Measurements from ENCODE around the gene AKT3.
"Not testable (repeated sequence)": the region's sequence is repeated elsewhere in the genome, so short reads cannot be mapped to it uniquely, and the experiment has no call there.

AKT3 gene

GRCh38 chr1:243663651-243664050, 186.4 kb downstream of the AKT3 start:
- H3K27me3 ChIP-seq (ENCODE audit: insufficient read depth, low read length, poor library complexity, severe bottlenecking), result no peaks in the 10 kb centered on the region
- no peaks in the 10 kb centered on the region for H3K79me2 ChIP-seq (ENCODE audit: insufficient read depth, low read length)
- no peaks in the 10 kb centered on the region for H3F3A ChIP-seq (ENCODE audit: low read depth)
- no peaks in the 10 kb centered on the region for H4K20me1 ChIP-seq (ENCODE audit: insufficient read depth, low read length, poor library complexity, severe bottlenecking)
- no peak overlapping the region for H3K4me3 ChIP-seq (ENCODE audit: low read length, poor library complexity, severe bottlenecking)
- no peaks in the 10 kb centered on the region for H3K4me1 ChIP-seq (ENCODE audit: insufficient read depth, low read length, poor library complexity, severe bottlenecking)
- no peak overlapping the region for H3K4me2 ChIP-seq (ENCODE audit: low read depth, low read length, poor library complexity, severe bottlenecking)
- H3K36me3 ChIP-seq (ENCODE audit: insufficient read depth, low read length), result no peaks in the 10 kb centered on the region
- no peaks in the 10 kb centered on the region for H3K9me3 ChIP-seq (ENCODE audit: insufficient read depth, low read depth, low read length)
- TF ChIP-seq EZH2phosphoT487 (IDR thresholded peaks at IDR 0.05; ENCODE audit: borderline replicate concordance) (no peak), CTCF (conservative IDR thresholded peaks at IDR 0.05; ENCODE audit: low read length) (no peak)
- H2AFZ ChIP-seq (ENCODE audit: low read length), result no peak overlapping the region
- H3K9ac ChIP-seq (ENCODE audit: low read depth, low read length, poor library complexity, severe bottlenecking), result no peak overlapping the region
- H3K9me2 ChIP-seq (replicated peaks; ENCODE audit: low read depth, low read length), result no peaks in the 10 kb centered on the region

- not testable (repeated sequence) for H3K9ac ChIP-seq (ENCODE audit: low read depth, low read length, poor library complexity, severe bottlenecking); H3K27me3 ChIP-seq (ENCODE audit: insufficient read depth, low read length, poor library complexity, severe bottlenecking); H3K9me3 ChIP-seq (ENCODE audit: insufficient read depth, low read depth, low read length); H3K4me2 ChIP-seq (ENCODE audit: low read depth, low read length, poor library complexity, severe bottlenecking); H3K9me2 ChIP-seq (replicated peaks; ENCODE audit: low read depth, low read length); H3K4me1 ChIP-seq (ENCODE audit: insufficient read depth, low read length, poor library complexity, severe bottlenecking); H3F3A ChIP-seq (ENCODE audit: low read depth); H2AFZ ChIP-seq (ENCODE audit: low read length); H3K4me3 ChIP-seq (ENCODE audit: low read length, poor library complexity, severe bottlenecking); H4K20me1 ChIP-seq (ENCODE audit: insufficient read depth, low read length, poor library complexity, severe bottlenecking); H3K79me2 ChIP-seq (ENCODE audit: insufficient read depth, low read length); H3K36me3 ChIP-seq (ENCODE audit: insufficient read depth, low read length)
These were observed 187.9 kb downstream of the AKT3 start for GRCh38 chr1:243662169-243662568.

GRCh38 chr1:243658594-243659105, 191.4 kb downstream of the AKT3 start:
- Histone ChIP-seq H3K4me3 (ENCODE audit: low read length, poor library complexity, severe bottlenecking) (no peak overlapping the region), H3K4me2 (ENCODE audit: low read depth, low read length, poor library complexity, severe bottlenecking) (no peak overlapping the region), H3K9me3 (ENCODE audit: insufficient read depth, low read depth, low read length) (no peaks in the 10 kb centered on the region), H3K4me1 (ENCODE audit: insufficient read depth, low read length, poor library complexity, severe bottlenecking) (no peaks in the 10 kb centered on the region), H4K20me1 (ENCODE audit: insufficient read depth, low read length, poor library complexity, severe bottlenecking) (no peaks in the 10 kb centered on the region), H3K27me3 (ENCODE audit: insufficient read depth, low read length, poor library complexity, severe bottlenecking) (no peaks in the 10 kb centered on the region), H3K9me2 (replicated peaks; ENCODE audit: low read depth, low read length) (no peaks in the 10 kb centered on the region), H3K79me2 (ENCODE audit: insufficient read depth, low read length) (no peaks in the 10 kb centered on the region), H3F3A (ENCODE audit: low read depth) (no peaks in the 10 kb centered on the region), H2AFZ (ENCODE audit: low read length) (no peak overlapping the region), H3K36me3 (ENCODE audit: insufficient read depth, low read length) (no peaks in the 10 kb centered on the region), H3K9ac (ENCODE audit: low read depth, low read length, poor library complexity, severe bottlenecking) (no peak overlapping the region)
- no peak for TF ChIP-seq CTCF (conservative IDR thresholded peaks at IDR 0.05; ENCODE audit: low read length)
- TF ChIP-seq EZH2phosphoT487 (IDR thresholded peaks at IDR 0.05; ENCODE audit: borderline replicate concordance), result no peak

GRCh38 chr1:243657793-243658192, 192.2 kb downstream of the AKT3 start:
- Histone ChIP-seq H3K9ac (ENCODE audit: low read depth, low read length, poor library complexity, severe bottlenecking) (no peak overlapping the region), H3K9me3 (ENCODE audit: insufficient read depth, low read depth, low read length) (no peaks in the 10 kb centered on the region), H3K9me2 (replicated peaks; ENCODE audit: low read depth, low read length) (no peaks in the 10 kb centered on the region), H3K4me3 (ENCODE audit: low read length, poor library complexity, severe bottlenecking) (no peak overlapping the region), H3K27me3 (ENCODE audit: insufficient read depth, low read length, poor library complexity, severe bottlenecking) (no peaks in the 10 kb centered on the region), H3F3A (ENCODE audit: low read depth) (no peaks in the 10 kb centered on the region), H4K20me1 (ENCODE audit: insufficient read depth, low read length, poor library complexity, severe bottlenecking) (no peaks in the 10 kb centered on the region), H3K4me1 (ENCODE audit: insufficient read depth, low read length, poor library complexity, severe bottlenecking) (no peaks in the 10 kb centered on the region), H3K36me3 (ENCODE audit: insufficient read depth, low read length) (no peaks in the 10 kb centered on the region), H3K4me2 (ENCODE audit: low read depth, low read length, poor library complexity, severe bottlenecking) (no peak overlapping the region), H2AFZ (ENCODE audit: low read length) (no peak overlapping the region), H3K79me2 (ENCODE audit: insufficient read depth, low read length) (no peaks in the 10 kb centered on the region)
- no peak for TF ChIP-seq EZH2phosphoT487 (IDR thresholded peaks at IDR 0.05; ENCODE audit: borderline replicate concordance)

- not testable (repeated sequence) for H3K79me2 ChIP-seq (ENCODE audit: insufficient read depth, low read length); H3K27me3 ChIP-seq (ENCODE audit: insufficient read depth, low read length, poor library complexity, severe bottlenecking); H3K4me2 ChIP-seq (ENCODE audit: low read depth, low read length, poor library complexity, severe bottlenecking); H3K4me3 ChIP-seq (ENCODE audit: low read length, poor library complexity, severe bottlenecking); H2AFZ ChIP-seq (ENCODE audit: low read length); H3F3A ChIP-seq (ENCODE audit: low read depth); H3K36me3 ChIP-seq (ENCODE audit: insufficient read depth, low read length); H3K9ac ChIP-seq (ENCODE audit: low read depth, low read length, poor library complexity, severe bottlenecking); H3K9me3 ChIP-seq (ENCODE audit: insufficient read depth, low read depth, low read length); H3K4me1 ChIP-seq (ENCODE audit: insufficient read depth, low read length, poor library complexity, severe bottlenecking); H4K20me1 ChIP-seq (ENCODE audit: insufficient read depth, low read length, poor library complexity, severe bottlenecking); H3K9me2 ChIP-seq (replicated peaks; ENCODE audit: low read depth, low read length)
These were observed 200.5 kb downstream of the AKT3 start for GRCh38 chr1:243649530-243649929.
